DMS53 (cell line): Measurements from ENCODE around the gene CCDC88C.
A peak's percentile ranks its signal among the peaks of the same experiment; 100 is the strongest.
"Not testable (repeated sequence)": the region's sequence is repeated elsewhere in the genome, so short reads cannot be mapped to it uniquely, and the experiment has no call there.

Experiments used
- DNase-seq: peaks from one replicate; lab custom pipeline; 2025; lab: John Stamatoyannopoulos, UW

Gene CCDC88C

GRCh38 chr14:91415794-91416743 lies 1.6 kb downstream of the CCDC88C start:
- peak; percentile 67 for DNase-seq

DNA sequence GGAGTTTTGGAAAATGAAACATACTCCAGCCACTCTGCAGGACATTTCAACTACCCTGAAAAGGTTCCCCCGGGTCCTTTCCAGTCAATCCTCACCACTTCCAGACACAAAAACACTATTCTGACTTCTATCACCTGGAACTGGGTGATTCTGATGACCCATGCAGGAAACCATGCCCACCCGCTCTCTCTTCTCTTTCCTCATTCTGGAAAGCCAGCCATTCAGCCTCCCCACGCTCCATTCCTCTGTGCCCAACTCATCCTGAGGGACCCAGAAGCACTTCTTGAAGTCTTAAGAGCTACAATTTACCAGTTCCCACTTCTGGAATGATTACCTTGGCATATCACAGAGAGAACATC lies 3.2 kb downstream of the CCDC88C start:
- DNase-seq: no peak

GRCh38 chr14:91413547-91414474 lies 3.8 kb downstream of the CCDC88C start:
- DNase-seq: peak; percentile 95

DNA sequence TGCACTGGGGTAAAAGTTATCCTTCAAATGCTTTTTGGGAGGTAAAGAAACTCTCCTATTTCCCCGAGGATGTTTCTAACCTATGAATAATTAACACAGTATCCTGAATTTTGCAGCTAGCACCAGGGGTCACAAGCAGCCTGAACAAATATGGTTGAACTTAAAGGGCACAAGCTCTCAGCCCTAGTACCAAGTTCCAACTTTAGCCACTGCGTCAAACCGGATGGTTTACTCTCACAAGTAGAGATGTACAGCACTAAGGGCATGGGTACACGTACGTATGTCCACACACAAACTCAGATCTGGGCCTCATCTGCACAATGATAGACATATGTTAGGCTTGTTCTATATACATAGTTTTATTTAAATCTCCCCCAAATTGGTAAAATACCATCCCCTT lies 4.7 kb downstream of the CCDC88C start:
- DNase-seq: no peak

DNA sequence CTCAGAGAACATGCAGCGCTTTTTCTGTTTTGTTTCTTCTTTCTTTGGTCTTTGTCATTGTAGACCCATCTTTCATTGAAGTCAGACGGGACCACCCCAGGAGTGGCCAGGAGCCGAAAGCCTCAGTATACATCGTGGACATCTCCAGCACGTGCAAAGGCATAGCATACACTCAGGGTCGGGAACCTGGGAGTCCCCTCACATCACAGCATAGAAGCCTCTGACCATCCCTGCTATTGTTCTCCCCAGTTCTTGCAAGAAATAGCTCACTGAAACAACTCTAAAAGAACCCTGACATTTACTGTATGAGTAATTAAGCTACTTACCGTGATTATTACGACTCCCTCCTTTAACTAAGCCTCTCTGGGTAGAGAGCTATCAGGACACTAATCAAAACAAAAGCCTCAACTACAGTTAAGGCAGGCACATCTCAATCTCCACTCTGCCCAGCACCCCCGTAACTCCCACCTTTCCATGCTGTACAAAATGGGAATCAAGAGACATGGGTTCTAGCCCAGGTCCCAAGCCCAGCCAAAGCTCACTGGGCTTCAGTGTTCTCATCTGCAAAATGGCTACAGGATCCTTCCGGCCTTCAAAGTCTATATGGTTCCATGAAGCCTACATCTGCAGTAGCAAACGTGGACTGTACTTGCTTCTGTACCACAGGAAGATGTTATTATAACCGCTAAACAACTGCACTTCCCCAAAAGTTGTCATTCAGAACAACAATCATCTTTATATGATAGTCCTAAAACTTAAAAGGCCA lies 6.7 kb downstream of the CCDC88C start:
- no peak for DNase-seq

DNA sequence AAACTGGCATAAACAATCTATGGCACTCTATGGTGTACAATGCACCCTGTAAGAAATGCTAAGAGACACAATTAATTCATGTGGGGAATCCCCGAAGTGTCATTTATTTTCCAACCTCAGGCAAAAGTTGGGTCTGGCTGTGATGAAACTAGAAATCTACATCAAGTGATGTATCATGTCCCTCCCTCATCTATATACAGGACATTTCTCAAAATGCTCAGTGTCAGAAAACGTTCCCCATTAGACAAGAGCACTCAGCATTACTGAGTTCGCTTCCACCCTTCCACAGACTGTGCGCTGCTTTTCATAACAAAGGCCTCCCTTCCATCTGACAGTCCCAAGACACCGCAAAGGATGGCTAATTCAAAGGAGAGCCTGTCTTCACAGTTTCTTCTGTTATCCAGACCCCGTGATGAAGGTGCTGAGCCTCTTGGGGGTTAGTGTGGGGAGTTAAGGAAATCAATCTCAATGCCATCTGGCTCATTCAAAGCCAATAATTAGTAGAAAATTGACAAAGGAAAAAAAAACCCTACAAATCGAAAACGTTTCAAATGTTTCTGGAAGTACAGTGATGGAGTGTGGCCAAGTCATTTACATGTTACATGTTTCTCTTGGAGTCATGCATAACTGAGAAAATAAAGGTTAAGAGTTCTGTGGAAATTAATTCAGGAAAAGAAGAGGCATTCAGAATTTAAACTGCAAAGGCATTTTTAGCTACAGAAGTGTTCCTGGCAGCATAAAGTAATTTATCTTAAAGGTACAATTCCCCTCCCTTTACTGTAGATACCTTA lies 7.5 kb downstream of the CCDC88C start:
- DNase-seq: no peak

- DNase-seq: not testable (repeated sequence)
These were observed 8.4 kb downstream of the CCDC88C start for GRCh38 chr14:91409240-91409639.

GRCh38 chr14:91406982-91407381 lies 10.6 kb downstream of the CCDC88C start:
- DNase-seq: no peak

DNA sequence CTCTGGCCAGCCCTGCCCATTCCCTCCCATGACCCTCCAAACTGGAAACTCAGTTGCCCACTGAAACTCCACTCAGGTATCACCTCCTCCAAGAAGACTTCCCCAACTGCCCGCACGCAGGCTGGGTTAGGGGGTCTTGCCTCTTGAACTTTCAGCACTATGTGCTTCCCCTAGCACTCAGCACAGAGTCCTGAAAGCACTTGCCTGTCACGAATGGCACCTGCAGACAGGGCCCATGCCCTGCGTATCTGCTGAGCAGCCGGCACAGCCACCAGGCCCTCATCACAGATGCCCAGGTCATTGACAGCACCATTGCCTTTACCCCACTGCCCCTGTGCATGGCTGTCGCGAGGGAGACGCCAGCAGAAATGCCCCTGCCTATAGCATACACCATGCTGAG lies 11.2 kb downstream of the CCDC88C start:
- no peak for DNase-seq

DNA sequence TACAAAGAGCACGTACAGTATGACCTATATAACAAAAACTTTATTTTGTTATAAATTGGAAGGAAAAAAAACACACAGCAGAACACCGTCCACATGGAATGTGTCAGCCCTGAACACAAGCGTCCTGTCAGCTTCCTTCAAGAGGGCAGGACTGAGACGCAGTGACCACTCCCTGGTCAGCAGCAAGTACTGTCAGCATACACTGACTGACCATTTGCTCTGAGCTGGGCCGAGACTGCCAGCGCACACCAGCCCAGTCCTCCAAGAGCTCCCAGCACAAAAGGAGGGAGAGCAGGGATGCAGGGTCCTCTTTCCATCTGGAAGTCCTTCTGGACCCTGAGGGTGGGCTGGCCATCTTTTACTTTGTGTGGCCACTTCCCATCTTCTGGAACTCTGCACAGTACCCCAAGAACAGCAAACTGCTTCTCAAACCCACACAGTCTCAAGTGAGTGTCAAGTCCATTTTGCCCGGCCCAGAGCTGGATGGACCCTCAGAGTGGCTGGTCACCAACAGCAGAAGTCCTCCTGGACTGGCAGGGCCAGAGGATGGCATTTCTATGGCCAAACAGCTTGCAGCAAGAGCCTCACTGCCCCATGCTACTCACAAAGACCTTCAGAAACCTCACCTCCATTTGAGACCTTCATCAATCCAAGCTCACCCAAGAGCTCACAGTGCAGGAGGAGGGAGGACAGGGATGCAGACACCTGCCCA lies 11.7 kb downstream of the CCDC88C start:
- no peak for DNase-seq

DNA sequence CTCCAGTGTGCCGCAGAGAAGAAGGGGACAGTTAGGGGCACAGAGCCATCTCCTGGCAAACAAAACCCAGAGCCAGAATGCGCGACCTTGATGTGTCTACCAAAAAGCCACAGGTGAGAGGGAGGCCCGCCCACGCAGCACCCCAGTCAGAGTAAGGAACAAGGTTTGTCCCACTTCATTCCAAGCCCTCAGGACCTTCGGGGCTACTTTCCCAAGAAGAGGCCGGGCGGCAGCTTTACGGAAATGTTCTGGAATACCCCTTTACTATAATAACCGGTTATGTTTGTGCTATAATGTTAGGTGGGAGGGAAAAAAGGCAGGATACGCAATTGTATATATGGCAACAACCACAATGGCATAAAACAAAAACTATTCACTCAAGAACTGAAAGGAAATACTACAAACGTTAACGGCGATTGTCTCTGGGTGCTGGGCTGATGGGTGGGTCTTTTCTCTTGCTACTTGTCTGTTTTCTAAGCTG lies 12.3 kb downstream of the CCDC88C start:
- no peak for DNase-seq

DNA sequence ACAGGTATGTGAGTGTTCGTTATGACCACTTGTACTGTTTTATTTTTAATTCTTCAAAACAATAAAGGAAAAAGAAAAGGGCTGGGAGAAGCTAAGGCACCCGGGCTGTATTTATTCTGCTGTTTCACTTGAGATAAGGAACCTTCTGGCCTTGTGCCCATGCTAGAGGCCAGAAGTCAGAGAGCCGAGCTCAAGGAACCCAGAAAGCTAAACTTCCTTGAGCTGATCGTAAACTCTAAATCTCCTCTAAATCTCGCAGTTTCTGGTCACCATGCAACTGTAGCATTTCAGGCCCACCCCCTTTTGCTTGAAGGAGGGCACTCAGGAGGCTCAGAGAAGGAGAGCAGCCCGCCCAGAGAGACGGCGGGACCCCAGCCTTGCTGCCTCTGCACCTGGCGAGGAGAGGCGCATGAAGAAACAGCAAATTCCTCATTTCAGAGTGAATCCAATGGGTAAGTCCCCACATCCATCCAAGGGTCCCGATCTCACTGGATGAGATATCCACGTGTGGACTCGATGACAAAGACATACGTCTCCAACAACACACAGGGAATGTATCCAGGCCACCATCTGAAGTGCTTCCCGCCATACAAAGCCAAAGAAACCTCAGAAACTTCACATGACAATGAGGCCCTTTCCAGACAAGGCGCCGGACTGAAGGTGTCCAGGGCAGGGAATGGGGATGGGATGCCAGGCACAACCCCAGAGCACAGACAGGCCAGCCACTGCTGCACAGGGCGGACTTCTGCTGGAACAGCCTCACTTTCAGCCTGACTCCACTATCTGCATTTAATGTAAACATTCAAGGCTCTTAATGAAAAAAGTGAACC lies 14.6 kb downstream of the CCDC88C start:
- DNase-seq: no peak

DNA sequence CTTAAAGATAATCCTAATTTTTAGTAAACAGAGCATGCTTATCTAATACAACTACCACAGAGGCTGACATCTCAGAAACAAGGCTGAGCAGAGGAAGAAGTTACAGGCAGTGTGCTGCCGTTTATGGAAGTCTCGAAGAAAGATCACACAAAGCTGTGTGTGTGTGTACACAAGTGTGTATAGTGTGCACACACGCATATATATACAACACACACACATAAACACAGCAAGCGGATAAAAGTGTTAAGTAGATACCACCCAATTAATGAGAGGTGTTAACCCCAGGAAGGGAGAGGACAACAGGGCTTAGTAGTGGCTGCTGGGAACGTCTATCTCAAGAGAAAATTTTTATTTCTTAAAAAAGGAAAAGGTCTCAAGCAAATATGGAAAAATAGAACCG lies 15.3 kb downstream of the CCDC88C start:
- DNase-seq: no peak

DNA sequence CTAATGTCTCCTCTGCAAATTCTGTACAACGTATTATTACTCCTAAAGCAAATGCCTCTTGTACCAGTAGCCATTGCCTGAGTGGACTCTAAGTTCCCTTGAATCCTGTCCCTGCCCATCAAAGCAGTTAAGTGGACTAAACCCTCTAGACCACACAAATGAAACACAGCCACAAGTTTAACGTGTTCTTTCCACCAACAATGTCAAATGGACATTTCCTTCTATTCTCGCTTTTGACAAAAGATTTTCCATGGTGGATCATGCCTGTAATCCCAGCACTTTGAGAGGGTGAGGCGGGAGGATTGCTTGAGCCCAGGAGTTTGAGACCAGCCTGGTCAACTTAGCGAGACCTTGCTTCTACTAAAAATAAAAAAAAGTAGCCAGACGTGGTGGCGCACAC lies 15.9 kb downstream of the CCDC88C start:
- no peak for DNase-seq

GRCh38 chr14:91400696-91401095 lies 16.9 kb downstream of the CCDC88C start:
- DNase-seq: no peak

GRCh38 chr14:91399868-91400640 lies 17.6 kb downstream of the CCDC88C start:
- no peak for DNase-seq

DNA sequence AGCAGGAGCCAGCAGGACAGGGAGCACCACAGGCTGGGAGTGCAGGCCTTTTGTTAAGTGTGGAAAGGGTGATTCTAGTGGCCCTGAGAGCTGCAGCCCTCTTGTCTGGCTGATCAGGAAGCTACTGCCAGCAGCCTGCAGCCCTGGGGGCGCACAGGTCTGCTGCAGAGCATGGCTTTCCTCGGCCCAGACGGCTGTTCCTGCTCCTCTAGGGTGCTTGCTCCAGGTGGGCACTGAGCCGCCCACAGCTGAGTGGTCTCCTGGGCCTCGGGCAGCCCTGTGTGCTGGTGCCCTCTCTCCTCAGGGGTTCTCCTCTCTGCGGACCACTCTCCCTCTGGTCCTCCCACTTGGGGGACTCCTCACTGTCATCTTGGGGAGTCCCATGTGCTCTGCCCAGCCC lies 18.9 kb downstream of the CCDC88C start:
- DNase-seq: no peak

DNA sequence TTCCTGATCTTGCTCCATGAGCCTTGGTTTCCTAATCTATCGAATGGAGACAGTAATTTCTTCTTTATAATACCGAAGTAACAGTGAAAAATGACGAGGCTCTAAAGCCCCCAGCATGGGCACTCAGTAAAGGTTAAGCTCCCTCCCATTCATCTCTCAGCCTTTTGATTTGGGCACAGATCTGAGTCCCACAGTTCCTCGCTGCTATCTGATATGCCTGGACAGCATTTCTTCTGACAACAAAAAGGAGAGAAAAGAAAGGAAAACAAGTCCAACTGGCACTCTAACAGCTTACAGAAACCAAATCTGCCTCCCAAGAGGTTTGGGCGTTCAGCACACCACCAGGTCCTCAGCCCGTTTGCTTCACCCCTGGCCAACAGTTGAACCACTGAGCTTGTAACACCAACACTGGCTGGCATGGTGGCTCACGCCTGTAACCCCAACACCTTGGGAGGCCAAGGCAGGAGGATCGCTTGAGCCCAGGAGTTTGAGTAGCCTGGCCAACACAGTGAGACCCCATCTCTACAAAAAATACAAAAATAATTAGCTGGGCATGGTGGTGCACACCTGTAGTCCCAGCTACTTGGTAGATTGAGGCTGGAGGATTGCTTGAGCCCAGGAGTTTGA lies 19.5 kb downstream of the CCDC88C start:
- no peak for DNase-seq
